ENCODE results near the gene IRF7. TPM values are rescaled to one million over a fixed set of nuclear protein-coding genes. Genes with fewer than 3 reads are reported as not detected.

Gene IRF7
- 4.7 to 6.9 TPM (median 6.3 TPM) in 5 replicates for total RNA-seq (2022; extraction: Qiagen RNA extraction; ENCODE audit: low read depth)

DNA sequence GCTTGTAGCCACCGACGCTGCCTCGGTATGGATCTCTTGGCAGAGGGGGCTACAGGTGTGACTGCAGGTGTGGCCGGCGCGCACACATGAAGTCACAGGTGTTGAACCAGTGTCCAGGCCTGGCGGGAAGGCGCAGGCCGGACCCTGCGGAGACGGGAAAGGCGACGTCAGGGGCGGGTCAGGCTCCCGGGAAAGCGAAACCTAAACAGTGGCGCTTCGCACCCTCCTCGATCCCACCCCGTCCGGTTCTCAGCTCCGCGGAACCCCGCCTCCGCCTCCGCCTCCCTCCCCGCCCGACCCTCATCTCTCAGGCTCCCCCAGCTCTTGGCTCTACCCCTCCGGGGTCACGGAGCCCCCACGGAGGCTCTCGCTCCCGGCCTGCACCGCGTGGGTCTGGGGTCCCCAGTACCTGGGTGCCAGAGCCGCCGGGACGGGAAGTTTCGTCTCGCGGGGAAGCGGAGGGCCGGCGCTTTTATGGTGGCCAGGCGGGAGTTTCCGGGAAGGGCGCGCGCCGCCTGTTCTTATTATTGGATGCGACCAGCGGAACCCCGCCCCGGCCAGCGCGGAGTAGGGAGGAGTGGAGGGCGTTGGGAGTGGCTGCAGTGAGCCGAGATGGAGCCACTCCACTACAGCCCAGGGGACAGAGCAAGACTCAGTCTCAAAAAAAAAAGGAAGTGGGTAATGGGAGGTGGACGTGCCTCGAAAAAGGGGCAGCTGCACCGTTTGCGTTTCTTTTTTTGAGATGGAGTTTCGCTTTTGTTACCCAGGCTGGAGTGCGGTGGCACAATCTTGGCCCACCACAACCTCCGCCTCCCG is at the start of gene IRF7:
IRF7 (minus strand) TSS at position 447 of the 816 bp plus-strand sequence. CDS start 586 bp downstream, outside the sequence.

GRCh38 chr11:636511-637332 is 21.0 kb upstream of the IRF7 start, which contains the start of gene DRD4:
TSS of gene DRD4 (plus strand) at chr11:637269. CDS start at chr11:637305, 36 bp downstream.

DNA sequence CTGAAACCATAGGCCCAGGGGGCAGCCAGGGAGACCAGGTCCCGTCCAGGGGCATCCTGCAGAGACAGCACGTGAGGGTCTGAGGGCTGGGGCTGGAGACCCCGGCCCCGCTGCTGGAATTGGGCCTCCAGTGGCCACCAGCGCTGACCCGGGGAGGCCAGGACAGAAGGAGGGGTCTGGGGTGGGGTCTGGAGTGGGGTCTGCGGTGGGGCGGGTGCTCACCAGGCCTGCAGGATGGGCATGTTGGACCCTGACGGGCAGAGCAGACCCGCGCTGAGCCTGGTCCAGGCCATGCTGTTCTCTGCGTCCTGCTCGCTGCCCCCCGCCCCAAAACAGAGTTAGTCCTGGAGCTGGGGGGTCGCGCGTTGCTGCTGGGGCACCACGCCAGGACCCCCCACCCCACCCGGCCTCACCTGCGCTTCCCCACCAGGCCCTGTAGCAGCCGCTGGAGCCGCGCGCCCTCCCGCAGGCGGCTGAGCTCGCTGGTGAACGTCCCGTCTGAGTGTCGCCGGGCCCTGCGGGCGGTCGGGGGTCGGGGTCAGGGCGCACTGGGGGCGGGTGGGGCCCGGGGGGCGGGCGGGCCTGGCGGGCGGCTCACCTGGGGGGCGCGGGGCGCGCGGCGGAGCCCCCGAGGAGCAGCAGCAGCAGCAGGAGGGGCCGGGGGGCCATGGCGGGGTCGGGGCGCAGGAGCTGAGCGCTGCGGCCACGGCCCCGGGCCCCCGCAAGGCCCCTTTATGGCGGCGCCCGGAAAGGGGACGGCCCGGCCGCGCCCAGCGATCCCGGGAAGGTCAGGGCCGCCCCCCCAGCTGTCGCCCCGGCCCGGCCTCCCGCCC is 10.9 kb upstream of the IRF7 start, which contains the start of gene SCT:
SCT (minus strand) TSS at position 707 of the 833 bp plus-strand sequence; CDS start at position 669, 38 bp downstream.

GRCh38 chr11:624705-625635 is 9.2 kb upstream of the IRF7 start, which contains the start of gene CDHR5:
TSS of gene CDHR5 (minus strand) at chr11:624955. CDS start at chr11:624902, 53 bp downstream.

DNA sequence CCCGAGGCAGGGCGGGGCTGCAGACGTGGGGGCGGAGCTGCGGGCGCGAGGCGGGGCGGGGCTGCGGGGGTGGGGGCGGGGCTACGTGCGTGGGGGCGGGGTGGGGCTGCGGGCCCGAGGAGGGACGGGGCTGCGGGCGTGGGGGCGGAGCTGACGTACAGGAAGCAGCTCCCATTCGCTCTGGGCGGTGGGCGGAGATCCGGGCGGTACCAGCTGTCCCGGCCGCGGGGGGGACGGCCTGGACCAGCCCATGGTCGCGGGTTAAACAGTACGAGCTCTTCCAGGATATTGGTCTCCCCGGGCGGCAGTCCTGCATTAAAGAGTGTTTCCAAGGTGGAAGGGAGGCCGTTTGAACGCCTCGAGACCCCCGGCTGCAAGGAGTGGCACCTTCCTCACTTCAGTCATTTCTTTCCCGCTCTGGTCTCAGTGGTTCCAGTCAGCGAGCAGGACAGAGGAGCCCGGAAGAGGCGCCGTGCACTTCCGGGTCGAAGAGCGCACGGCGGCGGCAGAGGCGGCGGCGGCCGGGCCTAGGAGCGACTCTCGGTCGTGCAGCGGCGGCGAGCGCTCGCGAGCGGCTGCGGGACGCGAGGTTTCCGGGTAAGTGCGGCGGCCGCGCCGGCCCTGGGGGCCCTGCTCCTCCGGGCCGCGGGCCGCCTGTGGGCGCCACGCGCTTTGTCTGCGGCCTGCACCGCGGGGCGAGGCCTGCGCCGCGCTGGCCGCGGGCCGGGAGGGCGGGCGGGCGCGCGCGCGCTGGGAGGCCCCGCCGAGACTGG is 39.6 kb downstream of the IRF7 start, which contains the start of gene PHRF1:
PHRF1 (plus strand) TSS at position 475 of the 773 bp plus-strand sequence. CDS start 5,043 bp downstream, outside the sequence.

Other genes with a start within 250 kb of the IRF7 start
- gene B4GALNT4, start 246.5 kb downstream of the IRF7 start, total RNA-seq (2022; extraction: Qiagen RNA extraction; ENCODE audit: low read depth), result 9.3 to 23.3 TPM (median 15.1 TPM) in 5 replicates
- gene PKP3, start 221.7 kb downstream of the IRF7 start, total RNA-seq (2022; extraction: Qiagen RNA extraction; ENCODE audit: low read depth), result 31.0 to 40.9 TPM (median 35.4 TPM) in 5 replicates
- gene SIGIRR, start 201.0 kb downstream of the IRF7 start, total RNA-seq (2022; extraction: Qiagen RNA extraction; ENCODE audit: low read depth), result 58.8 to 99.8 TPM (median 88.2 TPM) in 5 replicates
- 0.51 to 1.2 TPM (median 0.77 TPM) in 5 replicates for gene ANO9, start 173.9 kb downstream of the IRF7 start, total RNA-seq (2022; extraction: Qiagen RNA extraction; ENCODE audit: low read depth)
- gene PTDSS2, start 165.7 kb downstream of the IRF7 start, total RNA-seq (2022; extraction: Qiagen RNA extraction; ENCODE audit: low read depth), result 35.2 to 48.4 TPM (median 45.1 TPM) in 5 replicates
- gene RNH1, start 108.7 kb downstream of the IRF7 start, total RNA-seq (2022; extraction: Qiagen RNA extraction; ENCODE audit: low read depth), result 122 to 172 TPM (median 165 TPM) in 5 replicates
- gene HRAS, start 80.4 kb downstream of the IRF7 start, total RNA-seq (2022; extraction: Qiagen RNA extraction; ENCODE audit: low read depth), result 92.4 to 151 TPM (median 143 TPM) in 5 replicates
- 0.55 to 0.74 TPM (median 0.66 TPM) in 5 replicates for gene LRRC56, start 78.4 kb downstream of the IRF7 start, total RNA-seq (2022; extraction: Qiagen RNA extraction; ENCODE audit: low read depth)
- 2.0 to 3.5 TPM (median 2.3 TPM) in 5 replicates for gene LMNTD2, start 55.2 kb downstream of the IRF7 start, total RNA-seq (2022; extraction: Qiagen RNA extraction; ENCODE audit: low read depth)
- 30.8 to 37.0 TPM (median 33.0 TPM) in 5 replicates for gene RASSF7, start 55.0 kb downstream of the IRF7 start, total RNA-seq (2022; extraction: Qiagen RNA extraction; ENCODE audit: low read depth)
- gene PHRF1, start 39.5 kb downstream of the IRF7 start, total RNA-seq (2022; extraction: Qiagen RNA extraction; ENCODE audit: low read depth), result 28.0 to 34.8 TPM (median 34.2 TPM) in 5 replicates
- 0.03 to 0.19 TPM (median 0.03 TPM) in 3 of 5 replicates, not detected in the others for gene CDHR5, start 9.0 kb upstream of the IRF7 start, total RNA-seq (2022; extraction: Qiagen RNA extraction; ENCODE audit: low read depth)
- not detected in 5 replicates for gene SCT, start 11.2 kb upstream of the IRF7 start, total RNA-seq (2022; extraction: Qiagen RNA extraction; ENCODE audit: low read depth)
- gene DRD4, start 21.3 kb upstream of the IRF7 start, total RNA-seq (2022; extraction: Qiagen RNA extraction; ENCODE audit: low read depth), result 0.13 to 0.41 TPM (median 0.28 TPM) in 4 of 5 replicates, not detected in the other
- gene DEAF1, start 79.3 kb upstream of the IRF7 start, total RNA-seq (2022; extraction: Qiagen RNA extraction; ENCODE audit: low read depth), result 25.7 to 36.7 TPM (median 34.9 TPM) in 5 replicates
- gene TMEM80, start 79.9 kb upstream of the IRF7 start, total RNA-seq (2022; extraction: Qiagen RNA extraction; ENCODE audit: low read depth), result 8.9 to 11.1 TPM (median 10.7 TPM) in 5 replicates
- gene EPS8L2, start 90.3 kb upstream of the IRF7 start, total RNA-seq (2022; extraction: Qiagen RNA extraction; ENCODE audit: low read depth), result 78.2 to 132 TPM (median 114 TPM) in 5 replicates
- 415 to 447 TPM (median 432 TPM) in 5 replicates for gene TALDO1, start 131.5 kb upstream of the IRF7 start, total RNA-seq (2022; extraction: Qiagen RNA extraction; ENCODE audit: low read depth)
- 38.5 to 51.7 TPM (median 45.2 TPM) in 5 replicates for gene GATD1, start 161.5 kb upstream of the IRF7 start, total RNA-seq (2022; extraction: Qiagen RNA extraction; ENCODE audit: low read depth)
- gene CEND1, start 174.1 kb upstream of the IRF7 start, total RNA-seq (2022; extraction: Qiagen RNA extraction; ENCODE audit: low read depth), result 1.6 to 1.8 TPM (median 1.7 TPM) in 5 replicates
- 23.3 to 38.0 TPM (median 36.9 TPM) in 5 replicates for gene SLC25A22, start 182.3 kb upstream of the IRF7 start, total RNA-seq (2022; extraction: Qiagen RNA extraction; ENCODE audit: low read depth)
- gene PIDD1, start 189.3 kb upstream of the IRF7 start, total RNA-seq (2022; extraction: Qiagen RNA extraction; ENCODE audit: low read depth), result 8.7 to 15.1 TPM (median 14.5 TPM) in 5 replicates
- gene RPLP2, start 194.0 kb upstream of the IRF7 start, total RNA-seq (2022; extraction: Qiagen RNA extraction; ENCODE audit: low read depth), result 1,534 to 2,430 TPM (median 2,343 TPM) in 5 replicates
- 33.3 to 63.5 TPM (median 54.2 TPM) in 5 replicates for gene PNPLA2, start 203.0 kb upstream of the IRF7 start, total RNA-seq (2022; extraction: Qiagen RNA extraction; ENCODE audit: low read depth)
- 2.1 to 4.9 TPM (median 3.6 TPM) in 5 replicates for gene CRACR2B, start 212.0 kb upstream of the IRF7 start, total RNA-seq (2022; extraction: Qiagen RNA extraction; ENCODE audit: low read depth)
- gene CD151, start 217.0 kb upstream of the IRF7 start, total RNA-seq (2022; extraction: Qiagen RNA extraction; ENCODE audit: low read depth), result 725 to 823 TPM (median 751 TPM) in 5 replicates
- 565 to 731 TPM (median 616 TPM) in 5 replicates for gene POLR2L, start 226.6 kb upstream of the IRF7 start, total RNA-seq (2022; extraction: Qiagen RNA extraction; ENCODE audit: low read depth)
- 117 to 183 TPM (median 173 TPM) in 5 replicates for gene TSPAN4, start 226.9 kb upstream of the IRF7 start, total RNA-seq (2022; extraction: Qiagen RNA extraction; ENCODE audit: low read depth)

Measured in A549 treated with CpdA at 1 μM for 4 hours (cell line).